Measurements from ENCODE around the gene PSD4.

Gene PSD4

GRCh38 chr2:113240915-113241911 lies 67.4 kb downstream of the PSD4 start:
- no peak overlapping the region for H3K4me3 ChIP-seq
- peak overlapping the region in 20 of 21 experiments; percentile 23 to 82 (median 70) for H3K27ac ChIP-seq

DNA sequence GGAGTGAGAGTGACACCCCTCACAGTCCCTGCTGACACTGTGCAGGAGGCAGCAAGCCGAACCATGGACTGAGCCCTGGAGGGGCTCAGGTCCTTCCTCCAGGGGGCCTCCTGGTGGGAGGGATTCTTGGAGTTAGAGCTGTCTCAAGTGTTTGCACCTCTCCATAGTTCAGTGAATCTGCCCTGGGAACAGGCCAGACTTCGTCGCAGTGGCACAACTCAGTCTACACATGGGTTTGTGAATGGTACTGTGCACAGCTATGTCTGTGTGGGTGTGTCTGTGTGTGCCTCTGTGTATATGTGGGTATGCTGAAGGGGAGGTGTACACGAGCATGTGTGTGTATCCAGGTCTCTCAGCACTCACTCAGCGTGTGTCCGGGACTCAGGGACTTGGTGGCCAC lies 68.6 kb downstream of the PSD4 start:
- Histone ChIP-seq H3K27ac (peak overlapping the region in 13 of 21 experiments; percentile 40 to 82 (median 71)), H3K4me3 (no peak overlapping the region)

- Histone ChIP-seq H3K27ac (peak overlapping the region in 5 of 21 experiments; percentile 1 to 39 (median 32)), H3K4me3 (no peak overlapping the region)
Observed at GRCh38 chr2:113245276-113245711, 71.5 kb downstream of the PSD4 start.

DNA sequence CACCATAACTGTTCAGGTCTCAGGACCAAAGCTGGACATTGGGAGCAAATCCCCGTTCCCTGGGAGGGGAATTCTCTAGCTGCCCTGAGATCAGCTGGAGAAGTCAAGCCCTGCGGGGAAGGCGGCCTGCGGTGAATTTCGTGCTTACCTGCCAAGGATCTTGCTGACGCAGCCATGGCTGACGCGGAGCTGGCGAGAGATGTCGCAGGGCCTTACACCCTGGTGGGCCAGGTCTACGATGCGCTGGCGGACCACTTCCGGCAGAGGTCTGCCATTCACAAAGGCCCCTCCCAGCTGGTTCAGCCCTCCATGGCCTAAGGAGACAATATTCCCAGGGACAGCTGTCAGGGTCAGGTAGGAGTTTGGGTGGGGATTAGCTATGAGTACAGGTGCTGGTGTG lies 72.8 kb downstream of the PSD4 start:
- H3K4me3 ChIP-seq: no peak overlapping the region
- H3K27ac ChIP-seq: peak overlapping the region in 2 of 21 experiments; percentile 1 to 46

DNA sequence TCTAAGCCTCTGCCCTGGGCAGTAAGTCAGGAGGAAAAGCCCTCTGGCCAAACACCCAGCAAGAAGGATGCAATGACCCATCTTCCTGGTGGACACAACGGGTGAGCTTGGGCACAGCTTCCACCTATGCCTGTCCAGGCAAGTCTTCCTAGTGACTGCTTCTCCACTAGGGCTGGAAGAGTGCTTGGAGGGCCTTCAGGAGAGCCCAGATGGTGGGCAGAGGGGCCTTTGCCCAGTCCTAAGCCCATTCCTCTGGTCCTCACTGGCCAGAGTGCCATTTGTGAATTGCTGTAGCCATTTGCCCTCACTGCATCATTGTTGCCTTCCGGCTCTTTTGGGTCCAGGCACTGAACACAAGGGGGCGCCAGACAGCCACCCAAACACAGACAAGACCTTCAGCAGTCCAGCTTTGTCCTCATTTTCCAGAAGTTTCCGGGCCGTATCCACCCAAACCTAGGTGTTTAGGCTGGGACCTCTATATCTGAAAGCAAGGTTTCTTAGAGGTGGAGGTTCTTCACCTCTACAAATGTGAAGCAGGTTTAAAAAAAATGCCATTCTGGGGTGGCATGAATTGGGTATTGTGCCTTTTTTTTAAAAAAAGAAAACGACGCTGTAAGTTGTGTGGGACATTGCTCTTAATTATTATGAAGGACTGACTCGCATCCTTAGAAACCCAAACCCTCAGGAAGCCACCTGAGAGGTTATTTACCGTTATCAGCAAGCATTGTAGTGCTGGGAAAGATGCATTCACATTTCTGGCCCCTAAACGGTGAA lies 75.4 kb downstream of the PSD4 start:
- Histone ChIP-seq H3K4me3 (no peak overlapping the region), H3K27ac (no peak overlapping the region)

GRCh38 chr2:113251118-113251517 lies 77.3 kb downstream of the PSD4 start:
- H3K27ac ChIP-seq: peak overlapping the region in 6 of 21 experiments; percentile 27 to 66 (median 48)
- no peak overlapping the region for H3K4me3 ChIP-seq

- Histone ChIP-seq H3K27ac (peak overlapping the region in 5 of 21 experiments; percentile 13 to 49 (median 46)), H3K4me3 (no peak overlapping the region)
Observed at GRCh38 chr2:113252047-113252590, 78.3 kb downstream of the PSD4 start.

- no peak overlapping the region for H3K4me3 ChIP-seq
- H3K27ac ChIP-seq: no peak overlapping the region
Observed at GRCh38 chr2:113253453-113253852, 79.7 kb downstream of the PSD4 start.

DNA sequence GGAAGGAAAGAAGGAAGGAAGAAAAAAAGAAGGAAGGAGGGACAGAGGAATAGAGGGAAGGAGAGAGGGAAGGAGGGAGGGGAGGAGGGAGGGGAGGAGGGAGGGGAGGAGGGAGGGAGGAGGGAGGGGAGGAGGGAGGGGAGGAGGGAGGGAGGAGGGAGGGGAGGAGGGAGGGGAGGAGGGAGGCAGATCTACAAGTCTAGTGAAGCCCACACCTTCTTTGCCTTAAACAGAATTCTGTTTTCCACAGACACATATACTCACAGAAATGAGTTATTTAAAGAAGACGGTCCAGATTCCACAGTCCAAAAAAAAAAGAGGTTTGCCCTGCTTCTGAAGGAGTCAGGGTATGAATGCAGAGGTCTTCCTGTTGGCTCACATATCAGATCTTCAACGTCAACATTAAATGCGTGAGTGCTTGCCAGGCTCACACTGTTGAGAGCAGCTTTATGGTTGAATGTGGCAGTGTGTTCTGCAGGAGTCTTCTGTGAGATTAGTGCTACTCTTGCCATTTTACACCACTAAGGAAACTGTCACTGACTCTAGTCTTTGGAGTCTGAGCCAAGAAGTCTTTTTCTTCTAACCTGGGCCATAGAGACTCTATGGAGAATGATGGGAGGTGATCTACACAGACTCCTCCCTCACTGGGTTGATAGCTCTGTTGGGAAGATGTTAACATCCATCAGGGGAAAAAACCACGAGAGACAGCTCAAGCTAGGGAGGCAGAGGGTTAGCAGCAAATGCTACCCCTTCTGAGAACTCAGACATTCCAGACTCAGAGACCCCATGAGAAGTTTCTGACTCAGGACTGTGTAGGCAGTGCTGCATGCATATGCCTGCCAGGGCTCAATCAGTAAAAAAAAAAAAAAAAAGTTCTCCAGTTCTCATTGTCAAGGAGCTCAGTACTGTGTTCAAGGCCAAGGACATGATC lies 81.6 kb downstream of the PSD4 start:
- Histone ChIP-seq H3K4me3 (no peak overlapping the region), H3K27ac (no peak overlapping the region)

DNA sequence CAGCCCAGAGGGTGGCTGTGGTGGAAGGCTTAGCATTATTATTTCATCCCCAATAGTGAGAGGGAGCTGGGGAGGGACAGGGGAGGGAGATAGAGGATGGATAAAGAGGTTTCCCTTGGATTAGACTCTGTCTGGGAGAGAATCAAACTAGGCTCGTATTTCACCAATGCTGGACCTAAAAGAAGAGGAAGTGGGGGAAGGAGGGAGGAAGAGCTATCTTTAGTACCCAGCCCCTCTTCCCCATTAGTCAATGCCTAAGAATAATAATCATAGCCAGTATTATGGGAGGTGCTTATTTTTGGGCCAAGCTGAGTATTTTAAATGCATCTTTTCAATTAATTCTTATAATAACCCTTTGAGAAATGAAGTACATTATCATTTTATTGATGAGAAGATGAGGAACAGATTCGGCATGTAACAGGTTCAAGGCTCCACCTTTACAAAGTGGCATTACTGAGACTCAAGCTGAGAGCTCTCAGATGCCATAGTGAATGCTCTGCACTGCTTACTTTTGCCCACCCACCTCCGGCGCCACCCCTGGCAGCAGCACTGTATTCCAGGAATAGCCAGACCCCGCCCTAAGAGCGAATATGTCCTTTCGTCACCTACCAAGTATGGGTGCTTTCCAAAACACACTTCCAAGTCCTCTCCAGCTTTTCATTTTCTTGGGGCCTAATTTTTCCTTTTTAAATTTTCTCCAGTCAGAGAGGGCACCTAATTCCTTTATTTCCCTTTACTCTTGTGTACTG lies 83.9 kb downstream of the PSD4 start:
- H3K4me3 ChIP-seq: no peak overlapping the region
- H3K27ac ChIP-seq: no peak overlapping the region

DNA sequence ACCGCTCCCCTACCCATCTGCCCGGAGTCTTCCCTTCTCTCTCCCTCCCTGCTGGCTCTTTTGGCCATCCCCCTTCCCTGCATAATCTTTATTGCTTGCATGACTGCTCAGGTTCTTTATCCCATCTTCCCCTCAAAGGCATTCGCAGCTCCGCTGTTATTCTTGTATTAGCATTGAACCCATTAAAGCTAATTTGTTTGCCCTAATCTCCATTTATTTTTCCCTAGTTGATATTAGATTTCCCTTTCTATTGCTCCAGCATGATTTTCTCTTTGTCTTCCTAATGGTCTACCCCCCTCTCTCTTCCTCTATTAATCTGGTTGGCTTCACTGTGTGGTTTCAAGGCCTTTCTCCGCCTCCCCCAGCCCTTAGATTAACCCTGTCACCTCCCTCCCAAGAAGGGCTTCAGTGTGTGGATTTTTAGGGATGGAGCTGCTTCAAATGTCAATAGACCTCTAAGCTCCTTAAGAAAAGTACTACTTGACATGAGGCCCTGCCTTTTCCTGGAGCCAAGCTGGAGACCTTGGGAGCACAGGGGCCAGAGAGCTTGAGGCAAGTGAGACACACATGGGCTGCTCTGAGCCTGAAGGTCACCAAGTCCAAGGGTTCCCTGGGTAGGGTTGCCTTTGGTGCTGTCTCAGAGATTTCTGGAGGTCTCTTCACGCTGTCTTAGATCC lies 84.8 kb downstream of the PSD4 start:
- no peak overlapping the region for H3K27ac ChIP-seq
- H3K4me3 ChIP-seq: no peak overlapping the region
